ENCODE measurements around the gene SIVA1.
"Not testable (repeated sequence)": the region's sequence is repeated elsewhere in the genome, so short reads cannot be mapped to it uniquely, and the experiment has no call there.

The SIVA1 gene

GRCh38 chr14:104721505-104722431 is 31.2 kb upstream of the SIVA1 start:
- DNase-seq (ENCODE audit: low read depth): no peak

- no peak for DNase-seq (ENCODE audit: low read depth)
Observed at GRCh38 chr14:104722938-104723650, 29.9 kb upstream of the SIVA1 start.

- no peak for DNase-seq (ENCODE audit: low read depth)
Observed at GRCh38 chr14:104723651-104724406, 29.1 kb upstream of the SIVA1 start, which contains the start of gene ADSS1. ADSS1 (plus strand) TSS chr14:104724229; CDS start chr14:104724271, 42 bp downstream.

- no peak for DNase-seq (ENCODE audit: low read depth)
Observed at GRCh38 chr14:104724407-104724980, 28.5 kb upstream of the SIVA1 start.

- DNase-seq (ENCODE audit: low read depth): no peak
Observed at GRCh38 chr14:104724981-104725771, 27.8 kb upstream of the SIVA1 start.

GRCh38 chr14:104725772-104726548 is 27.0 kb upstream of the SIVA1 start:
- DNase-seq (ENCODE audit: low read depth): no peak

GRCh38 chr14:104726600-104727451 is 26.1 kb upstream of the SIVA1 start:
- no peak for DNase-seq (ENCODE audit: low read depth)

- DNase-seq (ENCODE audit: low read depth): no peak
Observed at GRCh38 chr14:104728631-104729030, 24.3 kb upstream of the SIVA1 start.

GRCh38 chr14:104729176-104729834 is 23.6 kb upstream of the SIVA1 start:
- not testable (repeated sequence) for DNase-seq (ENCODE audit: low read depth)

- DNase-seq (ENCODE audit: low read depth): no peak
Observed at GRCh38 chr14:104729835-104730181, 23.1 kb upstream of the SIVA1 start.

GRCh38 chr14:104730487-104730886 is 22.5 kb upstream of the SIVA1 start:
- no peak for DNase-seq (ENCODE audit: low read depth)

- no peak for DNase-seq (ENCODE audit: low read depth)
Observed at GRCh38 chr14:104731320-104732294, 21.3 kb upstream of the SIVA1 start.

GRCh38 chr14:104732355-104732804 is 20.6 kb upstream of the SIVA1 start:
- DNase-seq (ENCODE audit: low read depth): no peak

- DNase-seq (ENCODE audit: low read depth): no peak
Observed at GRCh38 chr14:104732931-104733681, 19.8 kb upstream of the SIVA1 start.

GRCh38 chr14:104734051-104734587 is 18.8 kb upstream of the SIVA1 start:
- DNase-seq (ENCODE audit: low read depth): no peak

GRCh38 chr14:104734601-104734990 is 18.4 kb upstream of the SIVA1 start:
- DNase-seq (ENCODE audit: low read depth): no peak
